ENCODE measurements around the gene CERK. TPM values are rescaled to one million over a fixed set of nuclear protein-coding genes. Genes with fewer than 3 reads are reported as not detected.

Gene CERK
- total and polyA plus RNA-seq, 2 of the 8 experiments (the other 6 are each of a cell fraction or from before 2014, with no cell fraction given), result 26.6 to 59.0 TPM

- no peak overlapping the region for H3K23ac ChIP-seq (ENCODE audit: insufficient read length)
- WGBS, 2 experiments (ENCODE audit: extremely low coverage in 1 of 2, insufficient coverage in 1 of 2, insufficient read length in 1 of 2, insufficient replicate concordance in 2 of 2, low coverage in 1 of 2, low lambda C conversion rate in 2 of 2, missing lambda C conversion rate in 1 of 2), result 91% methylated on average over 17 of the region's 24 CpGs; no CpG with 5 or more reads in 1 of the 2 experiments
- DNase-seq (ENCODE audit: low read depth in 1 of 2, low spot score in 2 of 2) (no peak), FAIRE-seq (no peak)
- H3K4me2 ChIP-seq (ENCODE audit: insufficient read depth in 1 of 2, low read depth in 2 of 2, low read length in 2 of 2), result no peak overlapping the region
- H3K9me3 ChIP-seq (ENCODE audit: insufficient read depth in 2 of 2, low read depth in 1 of 2, low read length in 1 of 2), result no peaks in the 10 kb centered on the region
- peaks cover 0 to 6% of the 10 kb centered on the region in 2 experiments for H4K20me1 ChIP-seq (replicated peaks in 1 of 2; ENCODE audit: control insufficient read depth in 1 of 2, insufficient read depth in 2 of 2, low read length in 2 of 2)
- ChIA-PET POLR2A (ENCODE audit: partially characterized antibody) (interaction anchor here (1.0 kb wide), 1 partner anchor 12 kb away, joined by 4 read pairs; no protein-coding TSS in a partner anchor), CTCF (ENCODE audit: partially characterized antibody) (interaction anchor here (0.9 to 1.8 kb wide), 5 partner anchors 12 to 77 kb away, joined by 3 to 7 read pairs (median 4); no protein-coding TSS in a partner anchor)
- H3K27me3 ChIP-seq (replicated peaks in 1 of 4; ENCODE audit: control insufficient read depth in 3 of 4, extremely low read depth in 1 of 4, insufficient read depth in 3 of 4, low read length in 3 of 4), result no peaks in the 10 kb centered on the region
- H4K8ac ChIP-seq (ENCODE audit: extremely low read depth, insufficient read depth, low read length), result no peak overlapping the region
- H3K9ac ChIP-seq (replicated peaks in 1 of 4; ENCODE audit: extremely low read depth in 1 of 4, low read depth in 3 of 4, low read length in 3 of 4), result no peak overlapping the region
- no peak overlapping the region for H3K4me3 ChIP-seq (ENCODE audit: extremely low read depth in 1 of 4, insufficient read depth in 2 of 4, low read depth in 3 of 4, low read length in 4 of 4)
- H4K5ac ChIP-seq (ENCODE audit: insufficient read length, low read depth, low read length), result no peak overlapping the region
- H4K91ac ChIP-seq (replicated peaks; ENCODE audit: insufficient read length, low read length), result no peak overlapping the region
- no peak overlapping the region for H3K18ac ChIP-seq (ENCODE audit: extremely low read depth, low read length)
- H2AK5ac ChIP-seq (ENCODE audit: low read depth, low read length), result no peak overlapping the region
- H3K4ac ChIP-seq (replicated peaks; ENCODE audit: insufficient read length, low read depth, low read length), result no peak overlapping the region
- no peak overlapping the region for H3K56ac ChIP-seq (replicated peaks; ENCODE audit: insufficient read length, low read depth, low read length)
- H2BK20ac ChIP-seq (ENCODE audit: low read length), result no peak overlapping the region
- no peak overlapping the region for H2BK12ac ChIP-seq (ENCODE audit: low read depth, low read length)
- H3K79me2 ChIP-seq (ENCODE audit: control insufficient read depth in 1 of 2, insufficient read depth in 2 of 2, low read length in 2 of 2), result no peaks in the 10 kb centered on the region; a peak in 1 of 4 replicates
- H2AFZ ChIP-seq (ENCODE audit: low read length), result no peak overlapping the region
- peaks cover 0 to 5% (median 2%) of the 10 kb centered on the region in 4 experiments; a peak in 3 of 7 replicates for H3K4me1 ChIP-seq (replicated peaks in 1 of 4; ENCODE audit: control insufficient read depth in 3 of 4, insufficient read depth in 4 of 4, low read length in 3 of 4)
- no peak overlapping the region for H2BK120ac ChIP-seq (replicated peaks; ENCODE audit: low read depth, low read length)
- no peak overlapping the region for H3K14ac ChIP-seq (ENCODE audit: insufficient read length)
- H3K79me1 ChIP-seq (ENCODE audit: low read depth, low read length), result no peaks in the 10 kb centered on the region; the same call in 1 of the 2 replicates
- no peak overlapping the region for H2BK5ac ChIP-seq (ENCODE audit: low read depth, low read length)
- H3K36me3 ChIP-seq (ENCODE audit: control insufficient read depth in 2 of 4, insufficient read depth in 4 of 4, low read length in 3 of 4), result no peaks in the 10 kb centered on the region
- H3K27ac ChIP-seq (ENCODE audit: low read depth, low read length), result no peak overlapping the region
- peaks cover 5% of the 10 kb centered on the region; the same call in 1 of the 2 replicates for H3K23me2 ChIP-seq (ENCODE audit: low read depth, low read length)
- no peak overlapping the region for H2BK15ac ChIP-seq (ENCODE audit: low read length)
- TF ChIP-seq CTCF (IDR thresholded peaks at IDR 0.05; ENCODE audit: control extremely low read depth in 1 of 3, insufficient read depth in 1 of 3, low read depth in 1 of 3, low read length in 3 of 3) (no peak), RFX5 (IDR thresholded peaks at IDR 0.05; ENCODE audit: borderline replicate concordance, low read depth, low read length) (no peak), POU5F1 (IDR thresholded peaks at IDR 0.05; ENCODE audit: low read depth, low read length) (no peak), CHD2 (IDR thresholded peaks at IDR 0.05; ENCODE audit: low read length) (no peak), JUN (IDR thresholded peaks at IDR 0.05; ENCODE audit: low read depth, low read length) (no peak), BCL11A (IDR thresholded peaks at IDR 0.05; ENCODE audit: low read depth in 2 of 2, low read length in 2 of 2) (no peak), RAD21 (IDR thresholded peaks at IDR 0.05 in 1 of 2, conservative IDR thresholded peaks at IDR 0.05 in 1 of 2; ENCODE audit: low read depth in 2 of 2, low read length in 2 of 2) (no peak), SP4 (IDR thresholded peaks at IDR 0.05; ENCODE audit: low read length) (no peak), CBX8 (IDR thresholded peaks at IDR 0.05; ENCODE audit: borderline replicate concordance, low read depth, low read length) (no peak), TAF1 (IDR thresholded peaks at IDR 0.05; ENCODE audit: low read depth, low read length) (no peak)
Measured at GRCh38 chr22:46640293-46641055, 97.6 kb downstream of the CERK start.

Measured in H1 (cell line).